ENCODE data around the gene FAIM2. TPM values are rescaled to one million over a fixed set of nuclear protein-coding genes. Genes with fewer than 3 reads are reported as not detected.

The FAIM2 gene
- polyA plus RNA-seq, 1 donor from 2014 or later: 5.3 TPM

- Histone ChIP-seq H3F3A (ENCODE audit: insufficient read depth, low read length, poor library complexity, severe bottlenecking) (no peaks in the 10 kb centered on the region), H3K27me3 (ENCODE audit: insufficient read depth, low read depth, low read length) (no peaks in the 10 kb centered on the region), H4K20me1 (ENCODE audit: insufficient read depth) (no peaks in the 10 kb centered on the region), H2AFZ (ENCODE audit: low read depth, low read length) (no peak overlapping the region), H3K36me3 (ENCODE audit: insufficient read depth, low read length) (no peaks in the 10 kb centered on the region), H3K4me3 (ENCODE audit: low read length) (peak overlapping the region; percentile 95), H3K9ac (ENCODE audit: low read length) (no peak overlapping the region), H3K4me2 (ENCODE audit: low read length) (no peak overlapping the region), H3K27ac (ENCODE audit: low read length) (no peak overlapping the region), H3K79me2 (replicated peaks; ENCODE audit: insufficient read depth, low read length) (peaks cover 42% of the 10 kb centered on the region), H3K9me2 (ENCODE audit: insufficient read depth, low read length) (no peaks in the 10 kb centered on the region), H3K9me3 (ENCODE audit: low read length) (no peaks in the 10 kb centered on the region)
- TF ChIP-seq RAD21 (conservative IDR thresholded peaks at IDR 0.05) (no peak), TAF1 (IDR thresholded peaks at IDR 0.05; ENCODE audit: low read depth) (no peak), POLR2AphosphoS5 (IDR thresholded peaks at IDR 0.05) (no peak), EZH2 (IDR thresholded peaks at IDR 0.05; ENCODE audit: borderline replicate concordance, insufficient read depth, low read length, poor library complexity, severe bottlenecking) (no peak), EP300 (conservative IDR thresholded peaks at IDR 0.05; ENCODE audit: poor library complexity, severe bottlenecking) (no peak), REST (IDR thresholded peaks at IDR 0.05; ENCODE audit: borderline replicate concordance) (no peak), MXI1 (conservative IDR thresholded peaks at IDR 0.05; ENCODE audit: poor library complexity, severe bottlenecking) (no peak), SMC3 (conservative IDR thresholded peaks at IDR 0.05; ENCODE audit: poor library complexity) (no peak), CTCF (IDR thresholded peaks at IDR 0.05; ENCODE audit: poor library complexity, severe bottlenecking) (no peak)
Observed at GRCh38 chr12:49825971-49826421, 77.7 kb downstream of the FAIM2 start.

DNA sequence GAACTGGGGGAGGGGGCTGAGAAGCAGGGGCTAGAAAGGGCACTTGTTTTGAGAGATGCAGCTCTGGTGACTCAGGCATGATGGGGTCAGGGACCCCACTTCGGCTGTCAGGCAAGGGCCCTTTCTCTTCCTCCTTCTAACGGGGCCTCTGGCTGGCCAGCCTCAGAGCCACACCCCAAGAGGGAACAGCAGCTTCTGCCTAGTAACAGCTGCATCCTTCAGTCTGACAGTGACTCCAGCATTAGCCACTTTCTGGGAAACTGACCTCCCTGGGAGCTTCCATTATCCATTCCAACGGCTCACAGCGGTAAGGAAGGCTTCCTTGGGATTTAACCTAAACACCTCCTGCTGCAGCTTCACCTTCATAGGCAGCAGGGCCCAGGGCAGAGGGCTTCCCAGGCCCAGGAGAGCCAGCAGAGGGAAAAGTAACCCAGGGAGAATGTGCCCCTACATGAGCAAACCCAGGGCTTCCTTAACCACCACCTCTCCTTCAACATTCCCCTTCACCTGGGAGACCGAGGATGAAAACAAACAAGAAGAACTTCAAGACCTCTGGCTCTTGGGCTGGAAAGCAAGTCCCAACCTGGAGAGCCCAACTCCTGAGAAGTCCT is 78.2 kb downstream of the FAIM2 start:
- no peaks in the 10 kb centered on the region for H3K27me3 ChIP-seq (ENCODE audit: insufficient read depth, low read depth, low read length)
- H2AFZ ChIP-seq (ENCODE audit: low read depth, low read length): no peak overlapping the region
- no peak for TF ChIP-seq MXI1 (conservative IDR thresholded peaks at IDR 0.05; ENCODE audit: poor library complexity, severe bottlenecking)
- peak overlapping the region; percentile 95 for H3K4me3 ChIP-seq (ENCODE audit: low read length)
- H4K20me1 ChIP-seq (ENCODE audit: insufficient read depth): no peaks in the 10 kb centered on the region
- no peaks in the 10 kb centered on the region for H3K9me2 ChIP-seq (ENCODE audit: insufficient read depth, low read length)
- H3K9me3 ChIP-seq (ENCODE audit: low read length): no peaks in the 10 kb centered on the region
- H3K9ac ChIP-seq (ENCODE audit: low read length): no peak overlapping the region
- peaks cover 42% of the 10 kb centered on the region for H3K79me2 ChIP-seq (replicated peaks; ENCODE audit: insufficient read depth, low read length)
- H3K27ac ChIP-seq (ENCODE audit: low read length): no peak overlapping the region
- H3F3A ChIP-seq (ENCODE audit: insufficient read depth, low read length, poor library complexity, severe bottlenecking): no peaks in the 10 kb centered on the region
- no peak overlapping the region for H3K4me2 ChIP-seq (ENCODE audit: low read length)
- no peaks in the 10 kb centered on the region for H3K36me3 ChIP-seq (ENCODE audit: insufficient read depth, low read length)

All from neural cell (in vitro differentiated cells).